ENCODE data around the gene SERTAD2. TPM values are rescaled to one million over a fixed set of nuclear protein-coding genes. Genes with fewer than 3 reads are reported as not detected.
A peak's percentile ranks its signal among the peaks of the same experiment; 100 is the strongest.

SERTAD2 gene
- total RNA-seq, 1 donor from 2014 or later, result 42.2 TPM

DNA sequence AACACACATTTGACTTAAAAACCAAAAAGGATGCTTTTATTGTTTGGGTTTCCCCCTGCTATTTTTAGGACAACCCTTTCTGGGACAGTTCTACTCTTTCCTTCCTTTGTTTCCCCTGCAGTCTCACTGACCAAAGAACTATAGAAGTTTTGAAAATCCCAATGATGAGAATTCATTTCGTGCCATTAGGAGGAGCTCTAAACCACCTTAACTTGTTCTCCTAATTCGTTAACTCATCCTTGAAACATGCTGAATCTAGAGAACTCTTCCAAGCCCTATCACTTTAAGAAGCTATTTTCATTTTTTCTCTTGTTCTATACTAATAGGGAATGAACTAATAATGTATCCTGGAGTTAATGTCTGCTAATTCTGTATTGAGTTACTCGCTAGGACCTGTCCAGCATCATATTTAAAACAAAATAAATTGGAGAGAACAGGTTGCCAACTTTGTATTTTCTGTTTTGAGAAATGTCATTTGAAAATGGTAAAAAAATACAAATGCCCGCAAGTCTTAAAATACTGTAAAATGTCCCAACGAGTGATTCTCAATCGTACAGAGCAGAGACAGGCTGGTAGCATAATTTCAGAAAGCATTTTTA lies 66.7 kb downstream of the SERTAD2 start:
- H3K27me3 ChIP-seq (ENCODE audit: insufficient read depth, low read length), result no peaks in the 10 kb centered on the region
- no peak for TF ChIP-seq EZH2 (IDR thresholded peaks at IDR 0.05; ENCODE audit: insufficient read depth, low read length)
- TF ChIP-seq, protein P1, sequence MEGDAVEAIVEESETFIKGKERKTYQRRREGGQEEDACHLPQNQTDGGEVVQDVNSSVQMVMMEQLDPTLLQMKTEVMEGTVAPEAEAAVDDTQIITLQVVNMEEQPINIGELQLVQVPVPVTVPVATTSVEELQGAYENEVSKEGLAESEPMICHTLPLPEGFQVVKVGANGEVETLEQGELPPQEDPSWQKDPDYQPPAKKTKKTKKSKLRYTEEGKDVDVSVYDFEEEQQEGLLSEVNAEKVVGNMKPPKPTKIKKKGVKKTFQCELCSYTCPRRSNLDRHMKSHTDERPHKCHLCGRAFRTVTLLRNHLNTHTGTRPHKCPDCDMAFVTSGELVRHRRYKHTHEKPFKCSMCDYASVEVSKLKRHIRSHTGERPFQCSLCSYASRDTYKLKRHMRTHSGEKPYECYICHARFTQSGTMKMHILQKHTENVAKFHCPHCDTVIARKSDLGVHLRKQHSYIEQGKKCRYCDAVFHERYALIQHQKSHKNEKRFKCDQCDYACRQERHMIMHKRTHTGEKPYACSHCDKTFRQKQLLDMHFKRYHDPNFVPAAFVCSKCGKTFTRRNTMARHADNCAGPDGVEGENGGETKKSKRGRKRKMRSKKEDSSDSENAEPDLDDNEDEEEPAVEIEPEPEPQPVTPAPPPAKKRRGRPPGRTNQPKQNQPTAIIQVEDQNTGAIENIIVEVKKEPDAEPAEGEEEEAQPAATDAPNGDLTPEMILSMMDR (IDR thresholded peaks at IDR 0.05; ENCODE audit: insufficient read depth, low read depth, low read length), result peak; percentile 79
- H3K4me1 Mint-ChIP-seq (ENCODE audit: low read depth, unreplicated experiment), result peaks cover 2% of the 10 kb centered on the region
- no peak overlapping the region for H3K27ac Mint-ChIP-seq (ENCODE audit: unreplicated experiment)
- no peaks in the 10 kb centered on the region for H3K27me3 Mint-ChIP-seq (ENCODE audit: low read depth, unreplicated experiment)
- peaks cover 6% of the 10 kb centered on the region for H3K36me3 ChIP-seq (ENCODE audit: insufficient read depth, low read length)
- peak; percentile 47 for DNase-seq (ENCODE audit: low read depth)
- H3K9me3 ChIP-seq (ENCODE audit: insufficient read depth, low read depth, low read length), result no peaks in the 10 kb centered on the region
- no peaks in the 10 kb centered on the region for H3K79me2 ChIP-seq (ENCODE audit: insufficient read depth, low read length)
- H3K4me3 Mint-ChIP-seq (ENCODE audit: unreplicated experiment), result no peak overlapping the region
- peaks cover 2% of the 10 kb centered on the region for H3K36me3 Mint-ChIP-seq (ENCODE audit: low read depth, unreplicated experiment)
- no peak overlapping the region for H2AFZ ChIP-seq (ENCODE audit: low read depth, low read length)
- H3K9me3 Mint-ChIP-seq (ENCODE audit: unreplicated experiment), result no peaks in the 10 kb centered on the region
- no peaks in the 10 kb centered on the region for H3K4me1 ChIP-seq (ENCODE audit: insufficient read depth, low read length)
- no peaks in the 10 kb centered on the region for H4K20me1 ChIP-seq (ENCODE audit: insufficient read depth, low read length)
- no peak overlapping the region for H3K9ac ChIP-seq (ENCODE audit: low read length)
- H3K27ac ChIP-seq (ENCODE audit: low read depth, low read length), result no peak overlapping the region
- H3K4me2 ChIP-seq (ENCODE audit: low read length), result no peak overlapping the region
- peak; percentile 85 for FAIRE-seq
- no peak overlapping the region for H3K4me3 ChIP-seq (ENCODE audit: insufficient read depth, low read depth, low read length)

DNA sequence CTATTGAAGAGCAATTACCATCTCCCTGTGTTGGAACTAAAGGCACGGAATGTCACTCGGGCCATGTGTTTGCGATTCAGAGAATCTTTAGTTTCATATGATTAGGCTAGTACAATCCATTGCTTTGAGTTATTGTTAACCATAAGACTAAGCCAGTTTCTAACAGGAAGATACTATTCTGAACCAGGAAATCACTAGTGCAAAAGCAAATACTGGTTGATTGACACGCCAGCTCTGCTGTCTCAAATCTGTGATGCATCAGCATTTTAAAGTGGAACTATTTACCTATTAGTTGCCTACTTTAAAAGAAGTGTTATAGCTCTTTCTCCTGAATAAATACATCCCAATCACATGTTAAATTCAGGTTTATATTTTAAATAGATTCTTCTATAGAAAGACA lies 67.7 kb downstream of the SERTAD2 start:
- Histone ChIP-seq H3K27me3 (ENCODE audit: insufficient read depth, low read length) (no peaks in the 10 kb centered on the region), H3K9ac (ENCODE audit: low read length) (no peak overlapping the region), H3K4me1 (ENCODE audit: insufficient read depth, low read length) (no peaks in the 10 kb centered on the region), H3K4me3 (ENCODE audit: insufficient read depth, low read depth, low read length) (no peak overlapping the region), H3K27ac (ENCODE audit: low read depth, low read length) (no peak overlapping the region), H3K4me2 (ENCODE audit: low read length) (no peak overlapping the region), H2AFZ (ENCODE audit: low read depth, low read length) (no peak overlapping the region), H3K36me3 (ENCODE audit: insufficient read depth, low read length) (no peaks in the 10 kb centered on the region), H4K20me1 (ENCODE audit: insufficient read depth, low read length) (no peaks in the 10 kb centered on the region), H3K9me3 (ENCODE audit: insufficient read depth, low read depth, low read length) (no peaks in the 10 kb centered on the region), H3K79me2 (ENCODE audit: insufficient read depth, low read length) (no peaks in the 10 kb centered on the region)
- DNase-seq (ENCODE audit: low read depth), result no peak
- H3K36me3 Mint-ChIP-seq (ENCODE audit: low read depth, unreplicated experiment), result peaks cover 2% of the 10 kb centered on the region
- no peaks in the 10 kb centered on the region for H3K9me3 Mint-ChIP-seq (ENCODE audit: unreplicated experiment)
- no peak overlapping the region for H3K4me3 Mint-ChIP-seq (ENCODE audit: unreplicated experiment)
- H3K27me3 Mint-ChIP-seq (ENCODE audit: low read depth, unreplicated experiment), result no peaks in the 10 kb centered on the region
- no peak for FAIRE-seq
- TF ChIP-seq, protein P1 (IDR thresholded peaks at IDR 0.05; ENCODE audit: insufficient read depth, low read depth, low read length), result no peak
- no peak for TF ChIP-seq EZH2 (IDR thresholded peaks at IDR 0.05; ENCODE audit: insufficient read depth, low read length)
- H3K4me1 Mint-ChIP-seq (ENCODE audit: low read depth, unreplicated experiment), result peaks cover 2% of the 10 kb centered on the region
- no peak overlapping the region for H3K27ac Mint-ChIP-seq (ENCODE audit: unreplicated experiment)

DNA sequence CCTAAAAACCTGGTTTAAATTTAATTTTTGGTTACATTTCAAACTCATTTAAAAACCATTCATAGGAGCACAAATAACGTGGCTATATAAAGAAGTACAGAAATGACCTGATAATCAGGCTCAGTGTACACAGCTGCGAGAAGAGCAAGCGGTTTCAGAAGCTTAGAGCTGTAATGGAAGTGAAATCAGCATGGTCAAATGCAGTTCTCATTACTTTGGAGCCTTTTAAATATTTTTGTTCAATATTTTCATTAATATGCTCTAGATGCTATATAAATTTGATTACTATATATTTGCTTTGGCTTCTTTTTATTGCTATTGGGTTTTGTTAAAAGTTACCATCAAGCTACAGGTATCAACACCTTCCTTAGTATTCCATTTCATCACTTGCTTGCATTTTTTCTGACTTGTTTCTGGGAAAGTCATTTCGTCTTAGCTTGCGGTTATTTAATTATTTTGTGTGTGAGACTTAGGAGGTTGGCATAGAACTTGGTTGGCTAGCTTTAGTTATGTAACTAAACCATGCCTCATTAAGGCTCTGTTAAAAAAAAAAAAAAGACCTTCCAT lies 70.9 kb downstream of the SERTAD2 start:
- Histone ChIP-seq H3K27me3 (ENCODE audit: insufficient read depth, low read length) (no peaks in the 10 kb centered on the region), H2AFZ (ENCODE audit: low read depth, low read length) (no peak overlapping the region), H3K27ac (ENCODE audit: low read depth, low read length) (no peak overlapping the region), H3K4me3 (ENCODE audit: insufficient read depth, low read depth, low read length) (no peak overlapping the region), H3K4me1 (ENCODE audit: insufficient read depth, low read length) (no peaks in the 10 kb centered on the region), H3K36me3 (ENCODE audit: insufficient read depth, low read length) (no peaks in the 10 kb centered on the region), H3K79me2 (ENCODE audit: insufficient read depth, low read length) (no peaks in the 10 kb centered on the region), H3K9me3 (ENCODE audit: insufficient read depth, low read depth, low read length) (no peaks in the 10 kb centered on the region), H3K4me2 (ENCODE audit: low read length) (no peak overlapping the region), H4K20me1 (ENCODE audit: insufficient read depth, low read length) (no peaks in the 10 kb centered on the region), H3K9ac (ENCODE audit: low read length) (no peak overlapping the region)
- DNase-seq (ENCODE audit: low read depth) (no peak), FAIRE-seq (no peak)
- Mint-ChIP-seq H3K27me3 (ENCODE audit: low read depth, unreplicated experiment) (no peaks in the 10 kb centered on the region), H3K9me3 (ENCODE audit: unreplicated experiment) (no peaks in the 10 kb centered on the region), H3K4me3 (ENCODE audit: unreplicated experiment) (no peak overlapping the region), H3K27ac (ENCODE audit: unreplicated experiment) (no peak overlapping the region), H3K36me3 (ENCODE audit: low read depth, unreplicated experiment) (no peaks in the 10 kb centered on the region), H3K4me1 (ENCODE audit: low read depth, unreplicated experiment) (peaks cover 2% of the 10 kb centered on the region)
- TF ChIP-seq, protein P1 (IDR thresholded peaks at IDR 0.05; ENCODE audit: insufficient read depth, low read depth, low read length), result no peak

Data from astrocyte (in vitro differentiated cells and primary cell).